Activated CD4-positive, alpha-beta T cell treated with anti-CD3 and anti-CD28 coated beads for 4 hours (primary cell): ENCODE results near the gene C16orf89.
"Not testable (repeated sequence)": the region's sequence is repeated elsewhere in the genome, so short reads cannot be mapped to it uniquely, and the experiment has no call there.

ENCODE experiments used
- DNase-seq, 2 donors: peaks; one replicate each; pipeline ENCODE4 v3.0.0-alpha.2; 2020

C16orf89 gene

GRCh38 chr16:5059386-5060072, 6.2 kb downstream of the C16orf89 start:
- DNase-seq: no peak

GRCh38 chr16:5058476-5058875, 7.3 kb downstream of the C16orf89 start:
- no peak for DNase-seq

- peak in 1 of 2 donors; percentile 29 for DNase-seq
Measured at GRCh38 chr16:5056352-5056751, 9.4 kb downstream of the C16orf89 start.

- DNase-seq: no peak
Measured at GRCh38 chr16:5054876-5055865, 10.6 kb downstream of the C16orf89 start.

- no peak for DNase-seq
Measured at GRCh38 chr16:5046914-5047313, 18.8 kb downstream of the C16orf89 start.

- no peak for DNase-seq
Measured at GRCh38 chr16:5045499-5046115, 20.1 kb downstream of the C16orf89 start.

GRCh38 chr16:5044581-5044980, 21.2 kb downstream of the C16orf89 start:
- DNase-seq: not testable (repeated sequence)

- no peak for DNase-seq
Measured at GRCh38 chr16:5044011-5044540, 21.7 kb downstream of the C16orf89 start.

- no peak for DNase-seq
Measured at GRCh38 chr16:5042574-5043171, 23.1 kb downstream of the C16orf89 start.

GRCh38 chr16:5041600-5042133, 24.1 kb downstream of the C16orf89 start:
- no peak for DNase-seq

- no peak for DNase-seq
Measured at GRCh38 chr16:5040451-5040850, 25.3 kb downstream of the C16orf89 start.

GRCh38 chr16:5036228-5037156, 29.3 kb downstream of the C16orf89 start:
- no peak for DNase-seq

GRCh38 chr16:5035909-5036227, 29.9 kb downstream of the C16orf89 start:
- DNase-seq: no peak

GRCh38 chr16:5034167-5034523, 31.6 kb downstream of the C16orf89 start:
- DNase-seq: no peak

- DNase-seq: peak; percentile 79 to 83
Measured at GRCh38 chr16:5033256-5034166, 32.2 kb downstream of the C16orf89 start, which contains the start of gene NAGPA. Gene NAGPA, minus strand, starts transcription at chr16:5033935. Its CDS starts 21 bp downstream, at chr16:5033914.

GRCh38 chr16:5032748-5033167, 33.0 kb downstream of the C16orf89 start:
- DNase-seq: no peak

GRCh38 chr16:5031601-5032000, 34.2 kb downstream of the C16orf89 start:
- DNase-seq: no peak

GRCh38 chr16:5030251-5030870, 35.4 kb downstream of the C16orf89 start:
- no peak for DNase-seq

GRCh38 chr16:5028950-5029475, 36.7 kb downstream of the C16orf89 start:
- no peak for DNase-seq
